ENCODE data around the gene PAQR9. TPM values are rescaled to one million over a fixed set of nuclear protein-coding genes. Genes with fewer than 3 reads are reported as not detected.

The PAQR9 gene
- total and polyA plus RNA-seq, 2 of the 13 experiments (the other 11 are each of a cell fraction or from before 2014, with no cell fraction given) = 3.7 to 10.3 TPM

- TF ChIP-seq GLMP (CRISPR knock-in tag; IDR thresholded peaks at IDR 0.05; ENCODE audit: borderline replicate concordance) (no peak), ZNF564 (CRISPR knock-in tag; IDR thresholded peaks at IDR 0.05) (peak; percentile 56; the same call in 1 of the 2 replicates), TBL1XR1 (IDR thresholded peaks at IDR 0.05; ENCODE audit: borderline replicate concordance, low read length, partially characterized antibody) (peak; percentile 69), ZNF264 (CRISPR knock-in tag; IDR thresholded peaks at IDR 0.05) (0 out of 2 replicates have a peak, but pooled peaks have one; percentile 18), ZNF740 (CRISPR knock-in tag; IDR thresholded peaks at IDR 0.05) (0 out of 2 replicates have a peak, but pooled peaks have one; percentile 7), ZNF501 (CRISPR knock-in tag; IDR thresholded peaks at IDR 0.05) (peak; percentile 91), ZUFSP (CRISPR knock-in tag; IDR thresholded peaks at IDR 0.05; ENCODE audit: borderline replicate concordance) (no peak), SAFB2 (CRISPR knock-in tag; IDR thresholded peaks at IDR 0.05; ENCODE audit: borderline replicate concordance, low read depth) (no peak; the same call in 1 of the 2 replicates), SMAD9 (CRISPR knock-in tag; IDR thresholded peaks at IDR 0.05) (no peak), SKIL (CRISPR knock-in tag; IDR thresholded peaks at IDR 0.05; ENCODE audit: borderline replicate concordance) (peak; percentile 57; the same call in 1 of the 2 replicates), KLF16 (CRISPR knock-in tag; IDR thresholded peaks at IDR 0.05) (peak in 1 of 2 experiments; percentile 97; a peak in 2 of 4 replicates), POLR2G (IDR thresholded peaks at IDR 0.05; ENCODE audit: low read depth, low read length) (peak; percentile 93), GMEB2 (CRISPR knock-in tag; IDR thresholded peaks at IDR 0.05; ENCODE audit: low read depth) (no peak), ZEB1 (IDR thresholded peaks at IDR 0.05; ENCODE audit: insufficient replicate concordance, low read depth) (no peak), IKZF1 (IDR thresholded peaks at IDR 0.05) (no peak), ZFY (CRISPR knock-in tag; IDR thresholded peaks at IDR 0.05) (peak; percentile 97), MZF1 (CRISPR knock-in tag; IDR thresholded peaks at IDR 0.05; ENCODE audit: borderline replicate concordance) (no peak), DNMT3B (CRISPR knock-in tag; conservative IDR thresholded peaks at IDR 0.05) (no peak; the same call in 1 of the 2 replicates), NPAS2 (CRISPR knock-in tag; IDR thresholded peaks at IDR 0.05; ENCODE audit: borderline replicate concordance) (no peak), SMARCE1 (IDR thresholded peaks at IDR 0.05; ENCODE audit: borderline replicate concordance) (no peak), ZNF224 (CRISPR knock-in tag; IDR thresholded peaks at IDR 0.05) (peak; percentile 95), ZBTB38 (CRISPR knock-in tag; IDR thresholded peaks at IDR 0.05) (peak; percentile 53; the same call in 1 of the 2 replicates), RBAK (CRISPR knock-in tag; IDR thresholded peaks at IDR 0.05) (no peak), KMT2B (CRISPR knock-in tag; IDR thresholded peaks at IDR 0.05) (peak; percentile 99)
Observed at GRCh38 chr3:143001369-143002082, 38.1 kb upstream of the PAQR9 start, which contains the start of gene U2SURP (continued).
